ENCODE measurements around the gene VPS33A.
A peak's percentile ranks its signal among the peaks of the same experiment; 100 is the strongest.
"Not testable (repeated sequence)": the region's sequence is repeated elsewhere in the genome, so short reads cannot be mapped to it uniquely, and the experiment has no call there.

VPS33A gene

GRCh38 chr12:122291431-122291830 lies 25.1 kb upstream of the VPS33A start:
- no peak overlapping the region for H3K4me3 ChIP-seq
- TF ChIP-seq CTCF (IDR thresholded peaks at IDR 0.05): no peak
- H3K27ac ChIP-seq: no peak overlapping the region
- DNase-seq (ENCODE audit: low spot score): no peak

- no peak for DNase-seq (ENCODE audit: low spot score)
- TF ChIP-seq CTCF (IDR thresholded peaks at IDR 0.05): no peak
- H3K4me3 ChIP-seq: no peak overlapping the region
- H3K27ac ChIP-seq: no peak overlapping the region
These were observed 17.4 kb upstream of the VPS33A start for GRCh38 chr12:122283680-122284079.

GRCh38 chr12:122282061-122282460 lies 15.8 kb upstream of the VPS33A start:
- Histone ChIP-seq H3K27ac (peak overlapping the region in 1 of 2 donors; percentile 24), H3K4me3 (no peak overlapping the region)
- no peak for DNase-seq (ENCODE audit: low spot score)
- TF ChIP-seq CTCF (IDR thresholded peaks at IDR 0.05): no peak

GRCh38 chr12:122276242-122276641 lies 9.9 kb upstream of the VPS33A start:
- no peak overlapping the region for H3K27ac ChIP-seq
- no peak overlapping the region for H3K4me3 ChIP-seq
- DNase-seq (ENCODE audit: low spot score): no peak
- no peak for TF ChIP-seq CTCF (IDR thresholded peaks at IDR 0.05)

- Histone ChIP-seq H3K27ac (no peak overlapping the region), H3K4me3 (no peak overlapping the region)
- no peak for DNase-seq (ENCODE audit: low spot score)
- TF ChIP-seq CTCF (IDR thresholded peaks at IDR 0.05): no peak
These were observed 9.2 kb upstream of the VPS33A start for GRCh38 chr12:122275459-122275858.

GRCh38 chr12:122265886-122266229 lies 436 bp downstream of the VPS33A start:
- no peak for DNase-seq (ENCODE audit: low spot score)
- no peak for TF ChIP-seq CTCF (IDR thresholded peaks at IDR 0.05)
- Histone ChIP-seq H3K27ac (peak overlapping the region; percentile 79 to 93), H3K4me3 (peak overlapping the region; percentile 99)

- H3K27ac ChIP-seq: peak overlapping the region; percentile 79 to 93
- H3K4me3 ChIP-seq: peak overlapping the region; percentile 99
- no peak for DNase-seq (ENCODE audit: low spot score)
- TF ChIP-seq CTCF (IDR thresholded peaks at IDR 0.05): no peak
These were observed 818 bp downstream of the VPS33A start for GRCh38 chr12:122265476-122265875.

- not testable (repeated sequence) for H3K4me3 ChIP-seq; H3K27ac ChIP-seq; DNase-seq (ENCODE audit: low spot score)
These were observed 5.6 kb downstream of the VPS33A start for GRCh38 chr12:122260735-122261134.

- DNase-seq (ENCODE audit: low spot score): not testable (repeated sequence)
These were observed 7.4 kb downstream of the VPS33A start for GRCh38 chr12:122258939-122259338.

GRCh38 chr12:122258462-122258861 lies 7.8 kb downstream of the VPS33A start:
- not testable (repeated sequence) for DNase-seq (ENCODE audit: low spot score); H3K27ac ChIP-seq; H3K4me3 ChIP-seq

More at GRCh38 chr12:122258939-122259338, 7.4 kb downstream of the VPS33A start:
- not testable (repeated sequence) for H3K4me3 ChIP-seq, H3K27ac ChIP-seq
